GM12891 (cell line): ENCODE data around the gene KIF6.

ENCODE experiments used
- POLR2A ChIP-seq: IDR thresholded peaks from 2 replicates; pipeline ENCODE4 v1.6.1; 2011; ENCODE audit warnings: low read depth, low read length, control low read depth
- POLR2AphosphoS5 ChIP-seq: IDR thresholded peaks from 2 replicates; pipeline ENCODE4 v1.6.1; 2011; ENCODE audit warnings: low read depth, low read length, control low read depth

- TF ChIP-seq POLR2AphosphoS5 (no peak), POLR2A (no peak)
Observed at GRCh38 chr6:39614393-39614950, 110.7 kb downstream of the KIF6 start.
